Small intestine (tissue), 16 donors: ENCODE measurements around the gene ADSS2. TPM values are rescaled to one million over a fixed set of nuclear protein-coding genes. Genes with fewer than 3 reads are reported as not detected.
"Not testable (repeated sequence)": the region's sequence is repeated elsewhere in the genome, so short reads cannot be mapped to it uniquely, and the experiment has no call there.

Experiments used
- DNase-seq, 2 donors: peaks; one replicate each; pipeline versions ENCODE4 v3.0.0 to v3.0.0-alpha.2; 2013
- FAIRE-seq: peaks from 2 replicates; lab custom pipeline; 2012; peaks lifted over from hg19 to GRCh38; lab: Jason Lieb, UNC
- H3K27ac ChIP-seq, 3 donors: one replicate each; pipeline ENCODE4 v1.5.1; 2013; ENCODE audit warnings: low read length in 2 of 3, mild to moderate bottlenecking in 2 of 3, control low read depth in 1 of 3, inconsistent platforms in 1 of 3, low read depth in 1 of 3, moderate library complexity in 1 of 3
- H3K27me3 ChIP-seq, 3 donors: one replicate each; pipeline ENCODE4 v1.6.1; 2013; ENCODE audit warnings: low read length in 3 of 3, inconsistent platforms in 1 of 3; ENCODE audit not compliant: control insufficient read depth in 3 of 3, insufficient read depth in 3 of 3
- H3K36me3 ChIP-seq, 3 donors: one replicate each; pipeline ENCODE4 v1.6.1; 2013; ENCODE audit warnings: low read length in 3 of 3, inconsistent platforms in 1 of 3, low read depth in 1 of 3, mild to moderate bottlenecking in 1 of 3, moderate library complexity in 1 of 3; ENCODE audit not compliant: control insufficient read depth in 3 of 3, insufficient read depth in 2 of 3
- H3K4me1 ChIP-seq, 3 donors: one replicate each; pipeline ENCODE4 v1.6.1; 2013; ENCODE audit warnings: low read length in 2 of 3, inconsistent platforms in 1 of 3, low read depth in 1 of 3, mild to moderate bottlenecking in 1 of 3, moderate library complexity in 1 of 3; ENCODE audit not compliant: control insufficient read depth in 3 of 3, insufficient read depth in 2 of 3
- H3K4me3 ChIP-seq, 3 donors: one replicate each; pipeline ENCODE4 v1.5.1; 2013; ENCODE audit warnings: low read length in 3 of 3, control low read depth in 1 of 3, inconsistent platforms in 1 of 3, low read depth in 1 of 3, mild to moderate bottlenecking in 1 of 3, moderate library complexity in 1 of 3
- H3K9me3 ChIP-seq, 2 donors: one replicate each; pipeline ENCODE4 v1.6.1; 2013; ENCODE audit warnings: low read depth in 1 of 2, low read length in 1 of 2; ENCODE audit not compliant: control insufficient read depth in 2 of 2, insufficient read depth in 1 of 2
- WGBS, 3 donors: extraction: QIAGEN DNeasy Blood & Tissue Kit; methylation state at CpG; one replicate each; pipeline ENCODE4 v1.1.7; 2013; 5-methylcytosine and 5-hydroxymethylcytosine counted together
- long read RNA-seq, 10 donors: transcript quantifications; one replicate each; lab custom pipeline, GENCODE V29; 2026
- polyA plus RNA-seq, 4 donors: library from polyadenylated mRNA; stranded (reverse) in 3 of 4; unstranded in 1 of 4; fragments of 200-250 nt in 3 of 4; fragments of 120-200 nt in 1 of 4; gene quantifications; one replicate each; pipeline versions ENCODE4 v1.2.1 to v1.2.3, GENCODE V29; 2013
- donor health status: healthy with polysubstance abuse.
- donor health status: control.
- donor health status: control.
- donor health status: Bipolar disorder and iron deficiency.
- donor health status: healthy.

ADSS2 gene
- polyA plus RNA-seq, result 10 to 100 TPM; 18.1 to 56.2 (median 27.0) TPM
- long read RNA-seq, donor 1, result 0 reads
- long read RNA-seq, donor 2, transcript ADSS-201 (13 exons, 2,780 nt), result major isoform, 6 of 6 reads
- long read RNA-seq, donor 2, partial matches to known transcripts, result 0 of 6 reads
- long read RNA-seq, donor 2, other reads (novel, unspliced or antisense), result 0 of 6 reads
- long read RNA-seq, donor 3, partial matches to known transcripts, result 6 of 9 reads
- long read RNA-seq, donor 3, other reads (novel, unspliced or antisense), result 0 of 9 reads
- long read RNA-seq, donor 4, result 0 reads
- long read RNA-seq, donor 5, partial matches to known transcripts, result 0 of 1 reads
- long read RNA-seq, donor 5, other reads (novel, unspliced or antisense), result 0 of 1 reads
- long read RNA-seq, donor 6, transcript ADSS-201 (13 exons, 2,780 nt), result major isoform, 10 of 10 reads
- long read RNA-seq, donor 6, partial matches to known transcripts, result 0 of 10 reads
- long read RNA-seq, donor 6, other reads (novel, unspliced or antisense), result 0 of 10 reads
- long read RNA-seq, donor 7, result 0 reads
- long read RNA-seq, donor 8, partial matches to known transcripts, result 0 of 1 reads
- long read RNA-seq, donor 8, other reads (novel, unspliced or antisense), result 0 of 1 reads
- long read RNA-seq, donor 9, result 0 reads
- long read RNA-seq, donor 10, transcript ADSS-201 (13 exons, 2,780 nt), result major isoform, 10 of 10 reads
- long read RNA-seq, donor 10, partial matches to known transcripts, result 0 of 10 reads
- long read RNA-seq, donor 10, other reads (novel, unspliced or antisense), result 0 of 10 reads

DNA sequence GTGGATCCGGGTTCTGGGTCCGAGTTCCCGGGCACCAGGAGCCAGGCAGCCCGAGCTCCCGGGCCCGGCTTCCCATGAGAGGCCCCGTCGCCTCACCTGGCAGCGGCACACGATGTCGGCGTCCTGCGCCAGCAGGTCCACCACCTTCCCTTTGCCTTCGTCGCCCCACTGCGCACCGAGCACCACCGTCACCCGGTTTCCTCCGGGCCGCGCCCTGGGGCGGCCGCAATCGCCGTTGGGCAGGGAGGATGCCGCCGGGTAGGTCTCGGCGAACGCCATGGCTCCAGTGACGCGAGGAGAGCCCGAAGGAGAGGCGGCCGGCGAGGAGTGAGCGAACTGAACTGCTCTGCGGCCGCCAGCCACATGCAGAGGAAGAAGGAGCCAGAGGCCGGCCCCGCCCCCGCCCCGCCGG, at the start of gene ADSS2:
Gene ADSS2 (minus strand): TSS at position 371 of the 412 bp plus-strand sequence. CDS start 92 bp downstream, at position 279.
- H3K4me1 ChIP-seq, result peaks cover 4 to 10% (median 9%) of the 10 kb centered on the region in 3 donors
- 0 to 2% (median 0%) methylated on average over 27 to 45 of the region's 45 CpGs for WGBS, 3 donors
- no peaks in the 10 kb centered on the region for H3K9me3 ChIP-seq
- no peaks in the 10 kb centered on the region for H3K27me3 ChIP-seq
- no peak for DNase-seq
- H3K36me3 ChIP-seq, result no peaks in the 10 kb centered on the region
- H3K4me3 ChIP-seq, result peak within 1 kb of the TSS; percentile 92 to 98 (median 92)
- H3K27ac ChIP-seq, result peak within 1 kb of the TSS; percentile 97 to 98 (median 98)
- no peak for FAIRE-seq

DNA sequence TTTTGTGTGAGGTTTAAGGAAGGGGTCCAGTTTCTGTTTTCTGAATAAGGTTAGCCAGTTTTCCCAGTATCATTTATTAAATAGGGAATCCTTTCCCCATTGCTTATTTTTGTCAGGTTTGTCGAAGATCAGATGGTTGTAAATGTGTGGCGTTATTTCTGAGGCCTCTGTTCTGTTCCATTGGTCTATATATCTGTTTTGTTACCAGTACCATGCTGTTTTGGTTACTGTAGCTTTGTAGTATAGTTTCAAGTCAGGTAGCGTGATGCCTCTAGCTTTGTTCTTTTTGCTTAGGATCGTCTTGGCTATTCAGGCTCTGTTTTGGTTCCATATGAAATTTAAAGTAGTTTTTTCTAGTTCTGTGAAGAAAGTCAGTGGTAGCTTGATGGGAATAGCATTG, 48.8 kb upstream of the ADSS2 start:
- H3K4me1 ChIP-seq, H3K4me3 ChIP-seq, DNase-seq, FAIRE-seq, H3K27ac ChIP-seq, H3K36me3 ChIP-seq, H3K9me3 ChIP-seq, H3K27me3 ChIP-seq: not testable (repeated sequence)
- WGBS, 3 donors, result 74 to 91% (median 87%) methylated on average over 4 of the region's 4 CpGs

DNA sequence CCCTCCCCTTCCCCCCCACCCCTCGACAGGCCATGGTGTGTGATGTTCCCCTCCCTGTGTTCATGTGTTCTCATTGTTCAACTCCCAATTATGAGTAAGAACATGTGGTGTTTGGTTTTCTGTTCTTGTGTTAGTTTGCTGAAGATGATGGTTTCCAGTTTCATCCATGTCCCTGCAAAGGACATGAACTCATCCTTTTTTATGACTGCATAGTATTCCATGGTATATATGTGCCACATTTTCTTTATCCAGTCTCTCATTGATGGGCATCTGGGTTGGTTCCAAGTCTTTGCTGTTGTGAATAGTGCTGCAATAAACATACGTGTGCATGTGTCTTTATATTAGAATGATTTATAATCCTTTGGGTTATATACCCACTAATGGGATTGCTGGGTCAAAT, 47.8 kb upstream of the ADSS2 start:
- H3K27ac ChIP-seq, H3K4me3 ChIP-seq, FAIRE-seq, H3K36me3 ChIP-seq, DNase-seq, H3K9me3 ChIP-seq, H3K4me1 ChIP-seq, H3K27me3 ChIP-seq: not testable (repeated sequence)
- WGBS, 3 donors, result 69 to 84% (median 83%) methylated on average over 2 of the region's 2 CpGs

DNA sequence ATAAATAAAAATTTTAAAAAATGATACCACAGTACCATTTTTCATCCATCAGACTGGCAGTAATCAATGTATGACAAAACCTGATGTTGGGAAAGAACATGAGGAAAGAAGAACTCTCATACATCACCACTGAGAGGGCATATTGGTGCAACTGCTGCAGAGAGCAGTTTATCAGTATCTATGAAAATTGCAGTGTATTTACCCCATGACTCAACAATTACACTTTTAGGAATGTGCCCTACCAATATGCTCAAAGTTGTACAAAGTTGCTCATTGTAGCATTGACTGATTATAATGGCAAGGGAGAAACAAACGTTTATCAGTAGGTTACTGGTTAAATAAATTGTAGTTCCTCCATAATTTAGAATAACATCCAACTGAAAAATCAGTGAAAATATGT, 46.1 kb upstream of the ADSS2 start:
- DNase-seq, result no peak
- Histone ChIP-seq H3K27me3 (no peaks in the 10 kb centered on the region), H3K4me1 (no peaks in the 10 kb centered on the region), H3K27ac (no peak overlapping the region), H3K4me3 (no peak overlapping the region), H3K9me3 (no peaks in the 10 kb centered on the region), H3K36me3 (no peaks in the 10 kb centered on the region)
- 43 to 67% (median 51%) methylated on average over 1 of the region's 1 CpG for WGBS, 3 donors
- no peak for FAIRE-seq

DNA sequence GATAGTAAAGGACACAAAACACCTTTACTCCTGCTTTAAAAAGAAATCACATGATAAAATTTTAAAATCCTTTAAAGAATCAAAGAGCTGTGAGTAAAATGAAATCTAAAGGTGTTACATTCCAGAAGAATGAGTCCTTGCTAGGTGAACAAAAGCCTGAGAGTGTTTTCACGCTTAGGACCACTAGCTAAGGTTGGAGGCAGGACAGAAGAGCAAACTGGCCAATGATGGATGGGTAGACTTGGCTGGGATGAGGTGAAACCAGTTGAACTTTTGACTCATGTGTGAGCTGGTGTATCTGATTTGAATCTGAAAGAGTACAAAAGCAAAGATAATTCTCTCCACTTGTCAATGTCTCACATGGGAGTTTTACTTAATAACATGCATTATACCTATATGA, 44.5 kb upstream of the ADSS2 start:
- H3K9me3 ChIP-seq, result no peaks in the 10 kb centered on the region
- H3K4me3 ChIP-seq, result no peak overlapping the region
- 58 to 74% (median 67%) methylated on average over 1 of the region's 1 CpG for WGBS, 3 donors
- H3K27ac ChIP-seq, result no peak overlapping the region
- H3K27me3 ChIP-seq, result no peaks in the 10 kb centered on the region
- H3K36me3 ChIP-seq, result no peaks in the 10 kb centered on the region
- FAIRE-seq (no peak), DNase-seq (no peak)
- H3K4me1 ChIP-seq, result no peaks in the 10 kb centered on the region

DNA sequence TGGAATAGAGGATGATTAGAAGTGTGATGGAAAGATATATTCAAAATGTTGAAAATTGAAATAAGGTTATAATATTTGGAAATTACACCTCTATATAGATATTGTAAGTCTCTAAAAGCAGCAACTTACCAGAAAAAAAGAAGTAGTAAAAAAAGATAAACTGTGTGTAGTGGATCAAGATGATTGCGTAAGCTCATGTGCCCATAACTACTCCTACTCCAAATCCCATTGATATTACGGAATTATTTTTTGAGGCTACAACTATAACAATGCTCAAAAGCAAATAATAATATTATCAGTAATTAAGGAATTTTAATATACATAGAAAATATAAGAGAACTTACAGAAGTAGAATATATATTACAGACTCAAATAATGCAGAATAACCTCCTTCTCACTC, 42.9 kb upstream of the ADSS2 start:
- Histone ChIP-seq H3K27me3 (no peaks in the 10 kb centered on the region), H3K27ac (no peak overlapping the region), H3K36me3 (no peaks in the 10 kb centered on the region), H3K4me1 (no peaks in the 10 kb centered on the region), H3K4me3 (no peak overlapping the region), H3K9me3 (no peaks in the 10 kb centered on the region)
- no peak for FAIRE-seq
- WGBS, 3 donors, result 88 to 100% (median 94%) methylated on average over 2 of the region's 2 CpGs
- DNase-seq, result no peak

DNA sequence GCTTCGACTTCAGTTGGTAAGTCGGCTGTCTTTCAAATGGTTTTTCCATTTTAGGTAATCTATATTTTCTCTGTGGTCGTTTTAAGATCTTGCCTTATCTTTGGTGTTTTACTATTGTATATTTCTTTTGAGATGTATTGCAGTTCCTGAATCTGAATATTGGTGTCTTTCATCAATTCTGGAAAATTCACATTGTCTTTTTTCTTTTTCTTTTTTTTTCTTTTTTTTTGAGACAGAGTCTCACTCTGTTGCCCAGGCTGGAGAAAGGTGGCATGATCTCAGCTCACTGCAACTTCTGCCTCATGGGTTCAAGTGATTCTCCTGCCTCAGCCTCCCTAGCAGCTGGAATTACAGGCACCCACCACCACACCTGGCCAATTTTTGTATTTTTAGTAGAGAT, 33.3 kb upstream of the ADSS2 start:
- not testable (repeated sequence) for H3K4me3 ChIP-seq

DNA sequence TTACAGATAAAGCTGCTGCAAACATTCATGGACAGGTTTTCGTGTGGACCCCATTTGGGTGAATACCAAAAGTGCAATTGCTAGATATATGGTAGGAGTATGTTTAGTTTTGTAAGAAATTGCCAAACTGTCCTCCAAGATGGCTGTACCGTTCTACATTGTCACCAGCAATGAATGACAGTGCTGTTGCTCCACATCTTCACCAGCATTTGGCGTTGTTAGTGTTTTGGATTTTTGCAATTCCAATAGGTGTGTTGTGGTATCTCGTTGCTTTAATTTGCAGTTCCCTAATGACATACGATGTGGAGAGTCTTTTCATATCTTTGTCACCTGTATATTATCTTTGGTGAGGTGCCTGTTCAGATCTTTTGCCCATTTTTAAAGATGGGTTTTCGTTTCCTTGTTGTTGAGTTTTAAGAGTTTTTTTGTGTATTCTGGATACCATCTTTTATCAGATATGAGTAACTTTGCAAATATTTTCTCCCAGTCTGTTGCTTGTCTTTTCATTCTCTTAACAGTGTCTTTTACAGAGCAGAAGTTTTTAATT, 21.4 kb upstream of the ADSS2 start:
- no peaks in the 10 kb centered on the region for H3K4me1 ChIP-seq
- H3K27ac ChIP-seq, result no peak overlapping the region
- no peaks in the 10 kb centered on the region for H3K36me3 ChIP-seq
- H3K27me3 ChIP-seq, result no peaks in the 10 kb centered on the region
- FAIRE-seq, result no peak
- DNase-seq, result no peak
- H3K4me3 ChIP-seq, result no peak overlapping the region
- WGBS, 3 donors, result 90 to 92% (median 92%) methylated on average over 6 of the region's 6 CpGs
- no peaks in the 10 kb centered on the region for H3K9me3 ChIP-seq

More for the DNA sequence above, 33.3 kb upstream of the ADSS2 start:
- not testable (repeated sequence) for H3K4me1 ChIP-seq, H3K36me3 ChIP-seq, FAIRE-seq, H3K27ac ChIP-seq, DNase-seq, H3K9me3 ChIP-seq, H3K27me3 ChIP-seq
- 60 to 70% (median 69%) methylated on average over 3 of the region's 3 CpGs for WGBS, 3 donors
